ENCODE results near the gene PRDX5.

The PRDX5 gene

DNA sequence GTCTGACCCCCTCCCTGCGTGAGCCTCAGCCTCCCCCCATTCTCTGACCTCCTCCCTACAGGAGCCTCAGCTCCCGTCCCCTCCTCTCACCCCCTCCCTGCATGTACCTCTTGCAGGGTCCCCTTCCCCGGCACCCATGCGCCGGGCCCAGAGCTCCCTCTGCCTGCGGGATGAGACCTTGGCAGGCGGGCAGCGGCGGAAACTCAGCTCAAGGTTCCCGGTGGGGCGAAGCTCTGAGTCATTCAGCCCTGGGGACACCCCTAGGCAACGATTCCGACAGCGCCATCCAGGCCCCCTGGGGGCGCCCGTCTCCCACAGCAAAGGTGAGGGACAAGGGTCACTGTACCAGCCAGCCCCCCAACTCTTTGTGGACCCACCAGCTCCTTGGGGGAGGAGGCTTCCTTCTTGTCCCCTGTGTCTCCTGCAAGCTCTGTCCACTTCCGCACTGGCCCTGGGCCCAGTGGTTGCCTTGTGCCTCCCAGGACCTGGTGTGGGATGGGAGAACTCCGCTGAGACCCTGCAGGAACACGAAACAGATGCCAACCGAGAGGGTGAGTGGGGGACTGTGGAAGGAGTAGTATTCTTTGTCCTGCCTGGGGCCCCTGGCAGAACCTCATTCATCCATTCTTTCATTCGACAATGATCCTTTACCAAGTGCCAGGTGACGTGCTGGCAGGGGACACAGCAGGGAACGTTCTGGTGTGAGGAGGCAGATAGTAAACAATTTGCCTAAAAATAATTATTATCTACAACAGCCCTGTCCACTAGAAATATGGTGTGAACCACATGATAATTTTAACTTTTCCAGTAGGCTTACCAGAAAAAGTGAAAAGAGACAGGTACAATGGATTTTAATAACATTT, 37.4 kb downstream of the PRDX5 start:
- Histone ChIP-seq H3K27ac (ENCODE audit: extremely low read depth, low read depth, low read length) (no peak overlapping the region), H3K9me3 (ENCODE audit: control insufficient read depth, insufficient read depth, low read depth, low read length) (no peaks in the 10 kb centered on the region), H3K36me3 (ENCODE audit: control insufficient read depth in 2 of 2, insufficient read depth in 1 of 2, low read length in 2 of 2) (peaks cover 0 to 3% of the 10 kb centered on the region in 2 experiments; a peak in 1 of 3 replicates), H3K4me1 (ENCODE audit: control insufficient read depth, insufficient read depth, low read length) (no peaks in the 10 kb centered on the region; the same call in 1 of the 2 replicates), H3K4me3 (ENCODE audit: low read depth, low read length) (no peak overlapping the region; the same call in 1 of the 2 replicates)
- POLR2A ChIA-PET = interaction anchor here (0.5 to 3.7 kb wide), 14 partner anchors 9 to 289 kb away, joined by 3 to 34 read pairs (median 4); partner anchors contain the start of genes CATSPERZ, NUDT22, PRDX5 and STIP1
- CTCF ChIA-PET = interaction anchor here (0.6 to 7.8 kb wide), 51 partner anchors 9 to 1468 kb away, joined by 3 to 86 read pairs (median 5); partner anchors contain the start of genes CATSPERZ, CCDC88B, ESRRA and FERMT3
- TF ChIP-seq ZNF510 (tag by site-specific recombination; IDR thresholded peaks at IDR 0.05; ENCODE audit: insufficient replicate concordance) = no peak
- no peak for TF ChIP-seq ZNF549 (tag by site-specific recombination; IDR thresholded peaks at IDR 0.05)
- no peak for TF ChIP-seq ZNF521 (tag by site-specific recombination; IDR thresholded peaks at IDR 0.05)
- TF ChIP-seq, protein P1, sequence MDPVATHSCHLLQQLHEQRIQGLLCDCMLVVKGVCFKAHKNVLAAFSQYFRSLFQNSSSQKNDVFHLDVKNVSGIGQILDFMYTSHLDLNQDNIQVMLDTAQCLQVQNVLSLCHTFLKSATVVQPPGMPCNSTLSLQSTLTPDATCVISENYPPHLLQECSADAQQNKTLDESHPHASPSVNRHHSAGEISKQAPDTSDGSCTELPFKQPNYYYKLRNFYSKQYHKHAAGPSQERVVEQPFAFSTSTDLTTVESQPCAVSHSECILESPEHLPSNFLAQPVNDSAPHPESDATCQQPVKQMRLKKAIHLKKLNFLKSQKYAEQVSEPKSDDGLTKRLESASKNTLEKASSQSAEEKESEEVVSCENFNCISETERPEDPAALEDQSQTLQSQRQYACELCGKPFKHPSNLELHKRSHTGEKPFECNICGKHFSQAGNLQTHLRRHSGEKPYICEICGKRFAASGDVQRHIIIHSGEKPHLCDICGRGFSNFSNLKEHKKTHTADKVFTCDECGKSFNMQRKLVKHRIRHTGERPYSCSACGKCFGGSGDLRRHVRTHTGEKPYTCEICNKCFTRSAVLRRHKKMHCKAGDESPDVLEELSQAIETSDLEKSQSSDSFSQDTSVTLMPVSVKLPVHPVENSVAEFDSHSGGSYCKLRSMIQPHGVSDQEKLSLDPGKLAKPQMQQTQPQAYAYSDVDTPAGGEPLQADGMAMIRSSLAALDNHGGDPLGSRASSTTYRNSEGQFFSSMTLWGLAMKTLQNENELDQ (tag by site-specific recombination; IDR thresholded peaks at IDR 0.05; ENCODE audit: low read depth) = no peak
- peak; percentile 54 for TF ChIP-seq SP7 (tag by site-specific recombination; IDR thresholded peaks at IDR 0.05)
- TF ChIP-seq ZNF629 (tag by site-specific recombination; IDR thresholded peaks at IDR 0.05) = peak; percentile 45; the same call in 1 of the 2 replicates
- TF ChIP-seq ZNF654 (tag by site-specific recombination; IDR thresholded peaks at IDR 0.05; ENCODE audit: low read depth) = peak; percentile 70
- TF ChIP-seq, protein P2, sequence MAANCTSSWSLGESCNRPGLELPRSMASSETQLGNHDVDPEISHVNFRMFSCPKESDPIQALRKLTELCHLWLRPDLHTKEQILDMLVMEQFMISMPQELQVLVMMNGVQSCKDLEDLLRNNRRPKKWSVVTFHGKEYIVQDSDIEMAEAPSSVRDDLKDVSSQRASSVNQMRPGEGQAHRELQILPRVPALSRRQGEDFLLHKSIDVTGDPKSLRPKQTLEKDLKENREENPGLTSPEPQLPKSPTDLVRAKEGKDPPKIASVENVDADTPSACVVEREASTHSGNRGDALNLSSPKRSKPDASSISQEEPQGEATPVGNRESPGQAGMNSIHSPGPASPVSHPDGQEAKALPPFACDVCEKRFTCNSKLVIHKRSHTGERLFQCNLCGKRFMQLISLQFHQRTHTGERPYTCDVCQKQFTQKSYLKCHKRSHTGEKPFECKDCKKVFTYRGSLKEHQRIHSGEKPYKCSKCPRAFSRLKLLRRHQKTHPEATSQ (tag by site-specific recombination; IDR thresholded peaks at IDR 0.05) = no peak
- TF ChIP-seq ZNF114 (tag by site-specific recombination; IDR thresholded peaks at IDR 0.05) = no peak
- no peak for TF ChIP-seq SP2 (tag by site-specific recombination; IDR thresholded peaks at IDR 0.05)
- no peak for TF ChIP-seq ZNF138 (tag by site-specific recombination; IDR thresholded peaks at IDR 0.05; ENCODE audit: borderline replicate concordance)
- TF ChIP-seq ZNF623 (tag by site-specific recombination; IDR thresholded peaks at IDR 0.05) = no peak
- TF ChIP-seq, protein P3, sequence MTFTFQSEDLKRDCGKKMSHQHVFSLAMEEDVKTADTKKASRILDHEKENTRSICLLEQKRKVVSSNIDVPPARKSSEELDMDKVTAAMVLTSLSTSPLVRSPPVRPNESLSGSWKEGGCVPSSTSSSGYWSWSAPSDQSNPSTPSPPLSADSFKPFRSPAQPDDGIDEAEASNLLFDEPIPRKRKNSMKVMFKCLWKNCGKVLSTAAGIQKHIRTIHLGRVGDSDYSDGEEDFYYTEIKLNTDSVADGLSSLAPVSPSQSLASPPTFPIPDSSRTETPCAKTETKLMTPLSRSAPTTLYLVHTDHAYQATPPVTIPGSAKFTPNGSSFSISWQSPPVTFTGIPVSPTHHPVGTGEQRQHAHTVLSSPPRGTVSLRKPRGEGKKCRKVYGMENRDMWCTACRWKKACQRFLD (tag by site-specific recombination; IDR thresholded peaks at IDR 0.05) = no peak
- no peak for TF ChIP-seq HOXC10 (CRISPR knock-in tag; IDR thresholded peaks at IDR 0.05)
- no peak for TF ChIP-seq ZNF830 (tag by site-specific recombination; IDR thresholded peaks at IDR 0.05; ENCODE audit: low read depth)
- no peak for TF ChIP-seq KLF1 (tag by site-specific recombination; IDR thresholded peaks at IDR 0.05)
- TF ChIP-seq ZBTB48 (tag by site-specific recombination; IDR thresholded peaks at IDR 0.05) = peak; percentile 70; the same call in 1 of the 2 replicates
- no peak for TF ChIP-seq ZNF391 (tag by site-specific recombination; IDR thresholded peaks at IDR 0.05; ENCODE audit: borderline replicate concordance, low read depth)
- TF ChIP-seq FEZF1 (tag by site-specific recombination; IDR thresholded peaks at IDR 0.05) = no peak
- TF ChIP-seq, protein P4, sequence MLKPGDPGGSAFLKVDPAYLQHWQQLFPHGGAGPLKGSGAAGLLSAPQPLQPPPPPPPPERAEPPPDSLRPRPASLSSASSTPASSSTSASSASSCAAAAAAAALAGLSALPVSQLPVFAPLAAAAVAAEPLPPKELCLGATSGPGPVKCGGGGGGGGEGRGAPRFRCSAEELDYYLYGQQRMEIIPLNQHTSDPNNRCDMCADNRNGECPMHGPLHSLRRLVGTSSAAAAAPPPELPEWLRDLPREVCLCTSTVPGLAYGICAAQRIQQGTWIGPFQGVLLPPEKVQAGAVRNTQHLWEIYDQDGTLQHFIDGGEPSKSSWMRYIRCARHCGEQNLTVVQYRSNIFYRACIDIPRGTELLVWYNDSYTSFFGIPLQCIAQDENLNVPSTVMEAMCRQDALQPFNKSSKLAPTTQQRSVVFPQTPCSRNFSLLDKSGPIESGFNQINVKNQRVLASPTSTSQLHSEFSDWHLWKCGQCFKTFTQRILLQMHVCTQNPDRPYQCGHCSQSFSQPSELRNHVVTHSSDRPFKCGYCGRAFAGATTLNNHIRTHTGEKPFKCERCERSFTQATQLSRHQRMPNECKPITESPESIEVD (tag by site-specific recombination; IDR thresholded peaks at IDR 0.05) = no peak
- TF ChIP-seq ZNF184 (tag by site-specific recombination; IDR thresholded peaks at IDR 0.05) = no peak
- TF ChIP-seq, protein P5, sequence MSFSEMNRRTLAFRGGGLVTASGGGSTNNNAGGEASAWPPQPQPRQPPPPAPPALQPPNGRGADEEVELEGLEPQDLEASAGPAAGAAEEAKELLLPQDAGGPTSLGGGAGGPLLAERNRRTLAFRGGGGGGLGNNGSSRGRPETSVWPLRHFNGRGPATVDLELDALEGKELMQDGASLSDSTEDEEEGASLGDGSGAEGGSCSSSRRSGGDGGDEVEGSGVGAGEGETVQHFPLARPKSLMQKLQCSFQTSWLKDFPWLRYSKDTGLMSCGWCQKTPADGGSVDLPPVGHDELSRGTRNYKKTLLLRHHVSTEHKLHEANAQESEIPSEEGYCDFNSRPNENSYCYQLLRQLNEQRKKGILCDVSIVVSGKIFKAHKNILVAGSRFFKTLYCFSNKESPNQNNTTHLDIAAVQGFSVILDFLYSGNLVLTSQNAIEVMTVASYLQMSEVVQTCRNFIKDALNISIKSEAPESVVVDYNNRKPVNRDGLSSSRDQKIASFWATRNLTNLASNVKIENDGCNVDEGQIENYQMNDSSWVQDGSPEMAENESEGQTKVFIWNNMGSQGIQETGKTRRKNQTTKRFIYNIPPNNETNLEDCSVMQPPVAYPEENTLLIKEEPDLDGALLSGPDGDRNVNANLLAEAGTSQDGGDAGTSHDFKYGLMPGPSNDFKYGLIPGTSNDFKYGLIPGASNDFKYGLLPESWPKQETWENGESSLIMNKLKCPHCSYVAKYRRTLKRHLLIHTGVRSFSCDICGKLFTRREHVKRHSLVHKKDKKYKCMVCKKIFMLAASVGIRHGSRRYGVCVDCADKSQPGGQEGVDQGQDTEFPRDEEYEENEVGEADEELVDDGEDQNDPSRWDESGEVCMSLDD (tag by site-specific recombination; IDR thresholded peaks at IDR 0.05) = peak; percentile 37; the same call in 1 of the 2 replicates
- TF ChIP-seq, protein P6, sequence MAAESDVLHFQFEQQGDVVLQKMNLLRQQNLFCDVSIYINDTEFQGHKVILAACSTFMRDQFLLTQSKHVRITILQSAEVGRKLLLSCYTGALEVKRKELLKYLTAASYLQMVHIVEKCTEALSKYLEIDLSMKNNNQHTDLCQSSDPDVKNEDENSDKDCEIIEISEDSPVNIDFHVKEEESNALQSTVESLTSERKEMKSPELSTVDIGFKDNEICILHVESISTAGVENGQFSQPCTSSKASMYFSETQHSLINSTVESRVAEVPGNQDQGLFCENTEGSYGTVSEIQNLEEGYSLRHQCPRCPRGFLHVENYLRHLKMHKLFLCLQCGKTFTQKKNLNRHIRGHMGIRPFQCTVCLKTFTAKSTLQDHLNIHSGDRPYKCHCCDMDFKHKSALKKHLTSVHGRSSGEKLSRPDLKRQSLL (tag by site-specific recombination; IDR thresholded peaks at IDR 0.05) = peak; percentile 68; the same call in 1 of the 2 replicates
- 0 out of 2 replicates have a peak, but pooled peaks have one; percentile 13 for TF ChIP-seq ZNF335 (tag by site-specific recombination; conservative IDR thresholded peaks at IDR 0.05)
- no peak for TF ChIP-seq ZNF48 (tag by site-specific recombination; IDR thresholded peaks at IDR 0.05)
- peak; percentile 83 for TF ChIP-seq ZIC2 (tag by site-specific recombination; IDR thresholded peaks at IDR 0.05)

All from HEK293 (cell line).